AG09309 (cell line): ENCODE results near the gene ESPL1.
A peak's percentile ranks its signal among the peaks of the same experiment; 100 is the strongest.

ENCODE experiments used
- DNase-seq: peaks from one replicate; pipeline ENCODE4 v3.0.0-alpha.2; 2010; ENCODE audit warnings: low read depth
- H3K4me3 ChIP-seq: 2 replicates; pipeline ENCODE4 v1.5.1; 2011; ENCODE audit warnings: mild to moderate bottlenecking, low read depth, low read length, moderate library complexity; ENCODE audit not compliant: control insufficient read depth
- CTCF ChIP-seq: IDR thresholded peaks from 2 replicates; pipeline ENCODE4 v1.5.1; 2011; ENCODE audit warnings: mild to moderate bottlenecking, low read depth, low read length, inconsistent platforms; ENCODE audit not compliant: insufficient read depth, control insufficient read depth; ENCODE audit errors: missing control alignments

Gene ESPL1

GRCh38 chr12:53267999-53268629 is at the start of gene ESPL1:
Gene ESPL1, plus strand, starts transcription at chr12:53268299. Its CDS starts 468 bp downstream, at chr12:53268767.
- peak; percentile 40 for TF ChIP-seq CTCF
- H3K4me3 ChIP-seq, result peak within 1 kb of the TSS; percentile 82
- no peak for DNase-seq

GRCh38 chr12:53218551-53219291 is 49.4 kb upstream of the ESPL1 start:
- H3K4me3 ChIP-seq, result peak overlapping the region; percentile 83
- DNase-seq, result no peak
- TF ChIP-seq CTCF, result no peak

- DNase-seq, result no peak
- no peak for TF ChIP-seq CTCF
- peak overlapping the region; percentile 83 for H3K4me3 ChIP-seq
Observed at GRCh38 chr12:53219292-53219955, 48.7 kb upstream of the ESPL1 start.

GRCh38 chr12:53219956-53220693 is 48.0 kb upstream of the ESPL1 start:
- no peak for TF ChIP-seq CTCF
- DNase-seq, result no peak

GRCh38 chr12:53220694-53221202 is 47.4 kb upstream of the ESPL1 start:
- H3K4me3 ChIP-seq, result peak overlapping the region; percentile 83
- TF ChIP-seq CTCF, result no peak
- DNase-seq, result no peak

More at GRCh38 chr12:53219956-53220693, 48.0 kb upstream of the ESPL1 start:
- peak overlapping the region; percentile 83 for H3K4me3 ChIP-seq
